ENCODE data around the gene OPALIN.

The OPALIN gene

GRCh38 chr10:96387161-96387560, 28.4 kb upstream of the OPALIN start:
- no peak for DNase-seq (ENCODE audit: low read depth)
- no peak overlapping the region for H3K4me3 ChIP-seq (ENCODE audit: low read depth, low read length)
- no peak for TF ChIP-seq CTCF (IDR thresholded peaks at IDR 0.05; ENCODE audit: control insufficient read depth, extremely low read depth, insufficient read depth)

- TF ChIP-seq CTCF (IDR thresholded peaks at IDR 0.05; ENCODE audit: control insufficient read depth, extremely low read depth, insufficient read depth) = no peak
- no peak overlapping the region for H3K4me3 ChIP-seq (ENCODE audit: low read depth, low read length)
- DNase-seq (ENCODE audit: low read depth) = no peak
Observed at GRCh38 chr10:96384506-96384905, 25.7 kb upstream of the OPALIN start.

- no peak for DNase-seq (ENCODE audit: low read depth)
- no peak for TF ChIP-seq CTCF (IDR thresholded peaks at IDR 0.05; ENCODE audit: control insufficient read depth, extremely low read depth, insufficient read depth)
- H3K4me3 ChIP-seq (ENCODE audit: low read depth, low read length) = no peak overlapping the region
Observed at GRCh38 chr10:96380821-96381220, 22.0 kb upstream of the OPALIN start.

- H3K4me3 ChIP-seq (ENCODE audit: low read depth, low read length) = no peak overlapping the region
- no peak for TF ChIP-seq CTCF (IDR thresholded peaks at IDR 0.05; ENCODE audit: control insufficient read depth, extremely low read depth, insufficient read depth)
- no peak for DNase-seq (ENCODE audit: low read depth)
Observed at GRCh38 chr10:96379758-96380157, 21.0 kb upstream of the OPALIN start.

GRCh38 chr10:96378741-96379140, 19.9 kb upstream of the OPALIN start:
- no peak for DNase-seq (ENCODE audit: low read depth)
- no peak for TF ChIP-seq CTCF (IDR thresholded peaks at IDR 0.05; ENCODE audit: control insufficient read depth, extremely low read depth, insufficient read depth)
- no peak overlapping the region for H3K4me3 ChIP-seq (ENCODE audit: low read depth, low read length)

GRCh38 chr10:96377816-96378294, 19.1 kb upstream of the OPALIN start:
- DNase-seq (ENCODE audit: low read depth) = no peak
- TF ChIP-seq CTCF (IDR thresholded peaks at IDR 0.05; ENCODE audit: control insufficient read depth, extremely low read depth, insufficient read depth) = no peak

GRCh38 chr10:96376483-96376882, 17.7 kb upstream of the OPALIN start:
- TF ChIP-seq CTCF (IDR thresholded peaks at IDR 0.05; ENCODE audit: control insufficient read depth, extremely low read depth, insufficient read depth) = no peak
- no peak overlapping the region for H3K4me3 ChIP-seq (ENCODE audit: low read depth, low read length)
- DNase-seq (ENCODE audit: low read depth) = no peak

More at GRCh38 chr10:96377816-96378294, 19.1 kb upstream of the OPALIN start:
- no peak overlapping the region for H3K4me3 ChIP-seq (ENCODE audit: low read depth, low read length)

All from LNCaP clone FGC (cell line).